GM23338 (cell line): ENCODE results near the gene ANKFN1. TPM values are rescaled to one million over a fixed set of nuclear protein-coding genes. Genes with fewer than 3 reads are reported as not detected.

ENCODE experiments used
- ATAC-seq: fragments of 200-7000 bp; cut with Tn5 transposase; 3 replicates; pipeline ENCODE4 v1.9.1; 2020
- DNase-seq: peaks from one replicate; pipeline ENCODE4 v3.0.0-alpha.2; 2015; ENCODE audit warnings: low spot score
- H2AFZ ChIP-seq: fragments of 200-600 bp; sonication (generic); 2 replicates; pipeline ENCODE4 v1.8.0; 2016; ENCODE audit warnings: antibody characterized with exemption, mild to moderate bottlenecking, moderate library complexity
- H3F3A ChIP-seq: fragments of 200-600 bp; sonication (generic); replicated peaks from 2 replicates; pipeline ENCODE4 v1.8.0; 2017; ENCODE audit warnings: antibody characterized with exemption, mixed run types, low read depth
- H3K27ac ChIP-seq: fragments of 200-600 bp; sonication (generic); 2 replicates; pipeline ENCODE4 v1.6.1; 2016; ENCODE audit warnings: low read depth
- H3K27me3 ChIP-seq: fragments of 200-600 bp; sonication (generic); 2 replicates; pipeline ENCODE4 v1.8.0; 2016; ENCODE audit warnings: mild to moderate bottlenecking, mixed run types, moderate library complexity; ENCODE audit not compliant: insufficient read depth
- H3K36me3 ChIP-seq: fragments of 200-600 bp; sonication (generic); 2 replicates; pipeline ENCODE4 v1.8.0; 2016; ENCODE audit warnings: mild to moderate bottlenecking; ENCODE audit not compliant: insufficient read depth
- H3K4me1 ChIP-seq: fragments of 200-600 bp; sonication (generic); 2 replicates; pipeline ENCODE4 v1.8.0; 2016; ENCODE audit warnings: mild to moderate bottlenecking, moderate library complexity; ENCODE audit not compliant: insufficient read depth
- H3K4me2 ChIP-seq: fragments of 200-600 bp; sonication (generic); 2 replicates; pipeline ENCODE4 v1.7.1; 2017; ENCODE audit warnings: mixed run types
- H3K4me3 ChIP-seq: fragments of 200-600 bp; sonication (generic); 2 replicates; pipeline ENCODE4 v1.6.1; 2016; ENCODE audit warnings: mixed run types
- H3K79me2 ChIP-seq: fragments of 200-600 bp; sonication (generic); replicated peaks from 2 replicates; pipeline ENCODE4 v1.8.0; 2017; ENCODE audit warnings: mild to moderate bottlenecking; ENCODE audit not compliant: insufficient read depth
- H3K9me2 ChIP-seq: fragments of 200-600 bp; sonication (generic); 2 replicates; pipeline ENCODE4 v1.8.0; 2017; ENCODE audit not compliant: insufficient read depth
- H4K20me1 ChIP-seq: fragments of 200-600 bp; sonication (generic); replicated peaks from 2 replicates; pipeline ENCODE4 v1.8.0; 2017; ENCODE audit warnings: mild to moderate bottlenecking; ENCODE audit not compliant: insufficient read depth
- H3K27ac Mint-ChIP-seq: 2 replicates; pipeline ENCODE4 v1.8.0; 2020; ENCODE audit warnings: inconsistent platforms, mild to moderate bottlenecking, moderate library complexity, mixed read lengths
- H3K27me3 Mint-ChIP-seq: 3 replicates; pipeline ENCODE4 v1.8.0; 2022; ENCODE audit warnings: low read depth, mild to moderate bottlenecking, moderate library complexity, mixed read lengths, inconsistent platforms; ENCODE audit not compliant: insufficient read depth, poor library complexity
- H3K36me3 Mint-ChIP-seq: 3 replicates; pipeline ENCODE4 v1.8.0; 2021; ENCODE audit warnings: low read depth, mild to moderate bottlenecking, inconsistent platforms, moderate library complexity, mixed read lengths
- H3K4me1 Mint-ChIP-seq: 3 replicates; pipeline ENCODE4 v1.8.0; 2020; ENCODE audit warnings: mild to moderate bottlenecking, inconsistent platforms, mixed read lengths
- H3K4me3 Mint-ChIP-seq: 3 replicates; pipeline ENCODE4 v1.8.0; 2021; ENCODE audit warnings: moderate library complexity, mild to moderate bottlenecking, inconsistent platforms, mixed read lengths
- H3K9me3 Mint-ChIP-seq: 3 replicates; pipeline ENCODE4 v1.8.0; 2020; ENCODE audit warnings: moderate library complexity, mild to moderate bottlenecking, inconsistent platforms, mixed read lengths
- ETS1 ChIP-seq: IDR thresholded peaks from 2 replicates; pipeline ENCODE4 v1.6.1; 2016; ENCODE audit warnings: antibody characterized with exemption
- EZH2 ChIP-seq: fragments of 200-600 bp; sonication (generic); IDR thresholded peaks from one replicate; pipeline ENCODE4 v1.8.0; 2017; ENCODE audit warnings: antibody characterized with exemption, mild to moderate bottlenecking, low read depth; ENCODE audit not compliant: unreplicated experiment
- EZH2phosphoT487 ChIP-seq: fragments of 200-600 bp; sonication (generic); IDR thresholded peaks from one replicate; pipeline ENCODE4 v1.8.1; 2018; ENCODE audit warnings: antibody characterized with exemption; ENCODE audit not compliant: unreplicated experiment
- JUNB ChIP-seq: IDR thresholded peaks from one replicate; pipeline ENCODE4 v1.6.1; 2016; ENCODE audit warnings: antibody characterized with exemption; ENCODE audit not compliant: unreplicated experiment
- POLR2AphosphoS5 ChIP-seq: IDR thresholded peaks from 2 replicates; pipeline ENCODE4 v1.6.1; 2016; ENCODE audit warnings: antibody characterized with exemption, low read depth
- STAT1 ChIP-seq: IDR thresholded peaks from one replicate; pipeline ENCODE4 v1.6.1; 2016; ENCODE audit warnings: antibody characterized with exemption; ENCODE audit not compliant: unreplicated experiment
- ZNF114 ChIP-seq: fragments of 250-450 bp; sonication (Bioruptor Pico); IDR thresholded peaks from 2 replicates; pipeline ENCODE4 v1.5.0; 2020; ENCODE audit warnings: mild to moderate bottlenecking, moderate library complexity
- ZNF462 ChIP-seq: fragments of 250-450 bp; sonication (Bioruptor Pico); IDR thresholded peaks from 2 replicates; pipeline ENCODE4 v1.5.0; 2020; ENCODE audit warnings: mild to moderate bottlenecking, moderate library complexity
- polyA plus RNA-seq: library from polyadenylated mRNA; unstranded; fragments of >200 nt; fragmentation: Nextera tagmentation; extraction: Ambion mirVana; gene quantifications from 2 replicates; pipeline ENCODE4 v1.2.1, GENCODE V29; 2016
- total RNA-seq: library from RNA; depleted of rRNA; stranded (reverse); fragments of >200 nt; shearing (Covaris generic); gene quantifications from 2 replicates; pipeline ENCODE4 v1.2.3, GENCODE V29; 2014
- TF ChIP-seq, protein P1 (sequence below): IDR thresholded peaks from one replicate; pipeline ENCODE4 v1.6.1; 2018; ENCODE audit warnings: antibody characterized with exemption; ENCODE audit not compliant: unreplicated experiment

ANKFN1 gene
- total and polyA plus RNA-seq, 2 experiments from 2014 or later, result not detected

DNA sequence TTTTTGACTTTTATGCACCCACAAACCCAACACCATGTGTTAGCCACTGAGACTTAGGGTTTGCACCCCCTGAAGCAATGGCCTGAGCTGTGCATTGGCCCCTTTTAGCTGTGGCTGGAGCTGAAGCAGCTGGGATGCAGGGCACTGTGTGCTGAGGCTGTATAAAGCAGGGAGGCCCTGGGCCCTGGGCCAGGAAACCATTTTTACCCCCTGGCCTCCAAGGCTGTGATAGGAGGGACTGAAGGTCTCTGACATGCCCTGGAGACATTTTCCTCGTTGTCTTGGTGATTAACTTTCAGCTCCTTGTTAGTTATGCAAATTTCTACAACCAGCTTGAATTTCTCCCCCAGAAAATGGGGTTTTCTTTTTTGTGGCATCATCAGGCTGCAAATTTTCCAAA lies 6.7 kb upstream of the ANKFN1 start:
- Mint-ChIP-seq H3K36me3 (no peaks in the 10 kb centered on the region), H3K27ac (no peak overlapping the region), H3K27me3 (no peaks in the 10 kb centered on the region), H3K9me3 (peaks cover 8% of the 10 kb centered on the region; the same call in 1 of the 3 replicates), H3K4me1 (peaks cover 11% of the 10 kb centered on the region), H3K4me3 (no peak overlapping the region)
- Histone ChIP-seq H3K36me3 (no peaks in the 10 kb centered on the region), H3K27ac (no peak overlapping the region), H3K27me3 (no peaks in the 10 kb centered on the region), H4K20me1 (no peaks in the 10 kb centered on the region), H3K79me2 (no peaks in the 10 kb centered on the region), H3K4me1 (peaks cover 4% of the 10 kb centered on the region; the same call in 1 of the 2 replicates), H3F3A (no peaks in the 10 kb centered on the region), H2AFZ (no peak overlapping the region), H3K9me2 (peaks cover 20% of the 10 kb centered on the region), H3K4me2 (no peak overlapping the region), H3K4me3 (no peak overlapping the region)
- no peak for DNase-seq
- TF ChIP-seq STAT1, result no peak
- ATAC-seq, result no peak

GRCh38 chr17:56148333-56148732 lies 4.9 kb upstream of the ANKFN1 start:
- Histone ChIP-seq H3K27me3 (no peaks in the 10 kb centered on the region), H3K4me2 (no peak overlapping the region), H3K79me2 (no peaks in the 10 kb centered on the region), H3K4me1 (peaks cover 3% of the 10 kb centered on the region; the same call in 1 of the 2 replicates), H3K9me2 (peaks cover 11% of the 10 kb centered on the region), H3K36me3 (no peaks in the 10 kb centered on the region), H4K20me1 (no peaks in the 10 kb centered on the region), H2AFZ (no peak overlapping the region), H3K4me3 (no peak overlapping the region), H3F3A (no peaks in the 10 kb centered on the region), H3K27ac (no peak overlapping the region)
- H3K4me3 Mint-ChIP-seq, result no peak overlapping the region
- TF ChIP-seq STAT1 (no peak), JUNB (no peak), ZNF114 (no peak), ETS1 (no peak), ZNF462 (CRISPR knock-in tag) (no peak), EZH2phosphoT487 (no peak), POLR2AphosphoS5 (no peak), EZH2 (no peak)
- TF ChIP-seq, protein P1, sequence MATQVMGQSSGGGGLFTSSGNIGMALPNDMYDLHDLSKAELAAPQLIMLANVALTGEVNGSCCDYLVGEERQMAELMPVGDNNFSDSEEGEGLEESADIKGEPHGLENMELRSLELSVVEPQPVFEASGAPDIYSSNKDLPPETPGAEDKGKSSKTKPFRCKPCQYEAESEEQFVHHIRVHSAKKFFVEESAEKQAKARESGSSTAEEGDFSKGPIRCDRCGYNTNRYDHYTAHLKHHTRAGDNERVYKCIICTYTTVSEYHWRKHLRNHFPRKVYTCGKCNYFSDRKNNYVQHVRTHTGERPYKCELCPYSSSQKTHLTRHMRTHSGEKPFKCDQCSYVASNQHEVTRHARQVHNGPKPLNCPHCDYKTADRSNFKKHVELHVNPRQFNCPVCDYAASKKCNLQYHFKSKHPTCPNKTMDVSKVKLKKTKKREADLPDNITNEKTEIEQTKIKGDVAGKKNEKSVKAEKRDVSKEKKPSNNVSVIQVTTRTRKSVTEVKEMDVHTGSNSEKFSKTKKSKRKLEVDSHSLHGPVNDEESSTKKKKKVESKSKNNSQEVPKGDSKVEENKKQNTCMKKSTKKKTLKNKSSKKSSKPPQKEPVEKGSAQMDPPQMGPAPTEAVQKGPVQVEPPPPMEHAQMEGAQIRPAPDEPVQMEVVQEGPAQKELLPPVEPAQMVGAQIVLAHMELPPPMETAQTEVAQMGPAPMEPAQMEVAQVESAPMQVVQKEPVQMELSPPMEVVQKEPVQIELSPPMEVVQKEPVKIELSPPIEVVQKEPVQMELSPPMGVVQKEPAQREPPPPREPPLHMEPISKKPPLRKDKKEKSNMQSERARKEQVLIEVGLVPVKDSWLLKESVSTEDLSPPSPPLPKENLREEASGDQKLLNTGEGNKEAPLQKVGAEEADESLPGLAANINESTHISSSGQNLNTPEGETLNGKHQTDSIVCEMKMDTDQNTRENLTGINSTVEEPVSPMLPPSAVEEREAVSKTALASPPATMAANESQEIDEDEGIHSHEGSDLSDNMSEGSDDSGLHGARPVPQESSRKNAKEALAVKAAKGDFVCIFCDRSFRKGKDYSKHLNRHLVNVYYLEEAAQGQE, result no peak
- H3K36me3 Mint-ChIP-seq, result no peaks in the 10 kb centered on the region
- peaks cover 8% of the 10 kb centered on the region; the same call in 1 of the 3 replicates for H3K9me3 Mint-ChIP-seq
- no peak for DNase-seq
- ATAC-seq, result no peak
- H3K27ac Mint-ChIP-seq, result no peak overlapping the region
- peaks cover 2% of the 10 kb centered on the region for H3K4me1 Mint-ChIP-seq
- no peaks in the 10 kb centered on the region for H3K27me3 Mint-ChIP-seq
